ENCODE data around the gene MICAL2.

MICAL2 gene

DNA sequence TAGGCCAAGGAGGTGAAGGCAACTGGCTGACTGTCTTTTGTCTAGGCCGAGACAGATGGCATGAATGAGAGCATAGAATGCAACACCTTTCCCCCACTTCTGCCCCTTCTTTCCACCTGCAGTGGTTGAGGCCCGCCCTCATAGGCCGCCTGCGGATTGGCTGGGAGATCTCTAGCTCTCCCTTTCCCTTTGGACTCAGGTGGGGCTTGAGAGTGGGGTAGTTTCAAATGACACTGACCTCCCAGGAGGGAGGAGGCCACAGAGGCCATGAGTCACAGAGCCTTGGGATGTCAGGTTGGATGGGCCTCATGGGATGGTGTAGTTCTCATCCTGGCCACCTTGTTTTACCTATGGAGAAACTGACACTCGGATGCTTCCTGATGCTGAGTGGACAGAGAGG is 9.1 kb downstream of the MICAL2 start:
- TF ChIP-seq JUND (IDR thresholded peaks at IDR 0.05; ENCODE audit: low read depth), result no peak
- no peak for DNase-seq (ENCODE audit: low read depth in 1 of 2, low spot score in 1 of 2)
- in situ Hi-C loops (cut with HindIII; ENCODE audit: low pct_unique_long_range_greater_than_20kb, low sequenced_read_pairs), result no loop called here

DNA sequence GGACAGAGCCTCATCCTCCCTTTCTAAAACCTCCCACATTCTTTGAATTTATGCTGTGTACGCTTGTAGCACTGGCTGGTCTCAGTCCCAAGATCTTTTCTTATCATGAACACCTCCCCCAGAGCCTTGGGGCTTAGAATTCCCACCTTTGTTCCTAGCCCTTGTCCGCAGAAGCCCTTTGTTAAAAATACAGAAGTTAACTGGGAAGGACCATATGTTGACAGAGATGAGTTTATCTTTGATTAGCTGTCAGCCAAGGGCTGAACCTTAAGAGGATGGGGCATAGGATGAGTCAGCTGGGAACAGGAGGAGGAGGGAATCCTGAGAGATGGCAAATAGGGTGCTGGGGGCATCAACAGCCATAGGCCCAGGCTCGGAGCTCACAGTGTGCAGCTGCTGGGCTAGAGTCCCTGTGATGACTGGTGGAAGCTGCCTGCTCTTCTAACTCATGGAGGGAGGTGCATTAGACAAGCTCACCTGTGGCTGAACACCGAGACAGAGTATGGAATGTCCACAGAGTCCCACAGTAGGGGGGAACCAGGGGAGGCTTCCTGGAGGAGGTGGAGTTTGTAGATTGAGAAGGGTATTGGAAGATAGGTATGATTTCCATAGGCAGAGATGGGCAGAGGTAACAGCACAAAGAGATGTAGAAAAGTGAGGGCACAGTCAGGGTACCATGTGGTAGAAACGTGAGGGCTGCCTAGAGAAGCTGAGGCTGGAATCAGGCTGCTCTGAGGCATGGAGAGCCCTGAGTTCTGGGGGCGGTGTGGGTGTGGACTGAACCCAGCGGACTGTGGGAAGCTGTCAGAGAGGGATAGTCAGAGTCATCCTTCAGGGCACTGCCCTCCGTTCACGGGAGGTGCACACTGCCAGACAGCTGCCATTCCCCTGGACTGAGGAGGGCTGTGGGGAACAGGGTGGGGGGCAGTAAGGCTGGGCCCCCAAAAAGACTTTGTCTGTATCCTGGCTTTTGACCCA is 9.9 kb downstream of the MICAL2 start:
- no peak for TF ChIP-seq JUND (IDR thresholded peaks at IDR 0.05; ENCODE audit: low read depth)
- DNase-seq (ENCODE audit: low read depth in 1 of 2, low spot score in 1 of 2), result no peak
- in situ Hi-C loops (cut with HindIII; ENCODE audit: low pct_unique_long_range_greater_than_20kb, low sequenced_read_pairs), result no loop called here

DNA sequence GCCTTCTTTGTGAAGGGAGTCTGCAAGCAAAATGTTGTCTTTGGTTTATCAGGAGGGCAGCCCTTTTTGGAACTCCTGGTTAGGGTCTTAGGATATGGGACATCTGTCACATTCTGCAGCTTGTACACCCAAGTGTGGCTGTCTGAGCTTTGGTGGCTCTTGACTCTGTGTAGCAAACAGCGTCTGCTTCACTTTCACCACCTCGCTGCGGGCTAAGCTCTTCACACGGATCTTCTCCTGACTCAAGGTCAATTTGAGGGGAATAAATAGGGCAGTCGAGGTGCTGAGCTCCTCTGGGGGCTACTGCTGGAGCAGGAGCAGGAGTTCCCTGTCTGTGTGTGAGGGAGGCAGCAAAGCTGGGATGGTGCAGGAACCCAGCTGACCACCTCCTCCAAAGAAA is 10.6 kb downstream of the MICAL2 start:
- in situ Hi-C loops (cut with HindIII; ENCODE audit: low pct_unique_long_range_greater_than_20kb, low sequenced_read_pairs), result no loop called here
- TF ChIP-seq JUND (IDR thresholded peaks at IDR 0.05; ENCODE audit: low read depth), result no peak
- DNase-seq (ENCODE audit: low read depth in 1 of 2, low spot score in 1 of 2), result no peak

DNA sequence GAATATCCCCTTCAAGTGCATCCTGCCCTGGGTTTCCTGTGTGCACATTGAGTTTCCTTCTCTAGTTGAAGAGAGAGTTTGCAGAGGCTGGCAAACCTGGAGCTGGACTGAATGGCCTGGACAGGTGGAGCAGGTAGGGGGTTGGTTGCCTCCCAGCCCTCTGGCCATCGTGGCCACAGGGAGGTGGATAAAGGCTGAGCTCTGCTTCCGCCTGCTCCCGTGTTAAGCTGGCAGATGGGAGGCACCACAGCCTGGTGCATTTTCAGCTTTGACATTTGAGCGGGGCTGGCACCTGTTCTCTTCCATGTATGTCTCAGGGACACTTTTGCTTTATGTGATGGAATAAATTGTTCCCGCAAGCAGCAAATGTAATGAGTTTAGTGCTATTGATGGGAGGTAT is 11.1 kb downstream of the MICAL2 start:
- in situ Hi-C loops (cut with HindIII; ENCODE audit: low pct_unique_long_range_greater_than_20kb, low sequenced_read_pairs), result no loop called here
- TF ChIP-seq JUND (IDR thresholded peaks at IDR 0.05; ENCODE audit: low read depth), result no peak
- DNase-seq (ENCODE audit: low read depth in 1 of 2, low spot score in 1 of 2), result no peak

DNA sequence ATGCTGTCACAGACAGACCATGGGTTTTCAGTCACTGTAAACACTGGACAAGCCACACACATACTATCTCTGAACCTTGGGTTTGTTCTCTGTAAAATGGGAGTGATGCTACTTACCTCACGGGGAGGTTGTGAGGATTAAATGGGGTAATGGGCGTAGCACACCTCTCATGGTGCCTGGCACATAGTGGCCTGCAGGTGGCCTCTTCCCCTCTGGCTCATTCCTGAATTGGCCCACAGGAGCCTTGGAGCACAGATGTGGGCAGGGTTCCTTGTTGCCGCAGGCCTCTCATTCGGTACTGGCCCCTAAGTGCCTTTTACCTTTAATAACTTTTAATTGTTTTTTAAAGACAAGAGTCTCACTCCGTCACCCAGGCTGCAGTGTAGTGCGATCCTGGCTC is 11.7 kb downstream of the MICAL2 start:
- TF ChIP-seq JUND (IDR thresholded peaks at IDR 0.05; ENCODE audit: low read depth), result no peak
- in situ Hi-C loops (cut with HindIII; ENCODE audit: low pct_unique_long_range_greater_than_20kb, low sequenced_read_pairs), result no loop called here
- DNase-seq (ENCODE audit: low read depth in 1 of 2, low spot score in 1 of 2), result peak in 1 of 2 experiments; percentile 51

DNA sequence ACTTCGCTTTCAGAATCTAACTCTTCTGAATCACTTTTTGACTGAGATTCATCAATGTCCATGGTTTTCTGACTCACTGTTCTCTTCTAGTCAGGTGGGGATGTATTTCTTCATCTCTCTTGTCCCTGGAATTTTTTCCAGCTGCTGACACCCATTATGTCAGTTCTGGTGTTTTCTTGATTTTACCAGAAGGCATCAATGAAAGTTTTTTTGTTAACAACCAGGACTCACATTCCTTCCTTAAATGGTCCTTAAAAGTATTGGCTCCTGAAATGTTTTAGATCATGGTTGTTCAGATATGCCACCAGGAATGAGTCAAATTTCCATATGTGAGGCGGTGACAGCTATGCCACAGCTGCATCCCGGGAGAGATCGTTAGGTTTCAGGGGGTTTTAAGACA is 12.9 kb downstream of the MICAL2 start:
- DNase-seq (ENCODE audit: low read depth in 1 of 2, low spot score in 1 of 2), result no peak
- no peak for TF ChIP-seq JUND (IDR thresholded peaks at IDR 0.05; ENCODE audit: low read depth)
- in situ Hi-C loops (cut with HindIII; ENCODE audit: low pct_unique_long_range_greater_than_20kb, low sequenced_read_pairs), result no loop called here

DNA sequence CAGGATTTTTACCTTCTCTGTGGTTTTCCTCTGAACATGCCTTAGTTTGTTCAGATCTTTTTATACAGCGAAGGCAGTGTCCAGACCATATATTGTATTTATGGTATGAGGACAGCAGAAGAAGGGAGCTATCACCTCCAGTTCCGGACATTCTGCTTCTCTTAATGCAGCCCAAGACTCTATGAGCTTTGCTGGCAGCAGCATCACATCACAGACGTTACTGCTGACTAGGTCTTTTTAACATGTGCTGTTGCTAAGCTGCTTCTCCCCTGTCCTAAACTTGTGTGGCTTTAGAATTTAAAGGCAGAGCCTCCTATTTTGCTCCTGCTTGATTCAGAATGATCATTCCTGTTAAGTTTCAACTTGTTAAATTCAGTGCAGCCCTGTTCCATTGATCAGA is 13.4 kb downstream of the MICAL2 start:
- in situ Hi-C loops (cut with HindIII; ENCODE audit: low pct_unique_long_range_greater_than_20kb, low sequenced_read_pairs), result no loop called here
- TF ChIP-seq JUND (IDR thresholded peaks at IDR 0.05; ENCODE audit: low read depth), result no peak
- no peak for DNase-seq (ENCODE audit: low read depth in 1 of 2, low spot score in 1 of 2)

DNA sequence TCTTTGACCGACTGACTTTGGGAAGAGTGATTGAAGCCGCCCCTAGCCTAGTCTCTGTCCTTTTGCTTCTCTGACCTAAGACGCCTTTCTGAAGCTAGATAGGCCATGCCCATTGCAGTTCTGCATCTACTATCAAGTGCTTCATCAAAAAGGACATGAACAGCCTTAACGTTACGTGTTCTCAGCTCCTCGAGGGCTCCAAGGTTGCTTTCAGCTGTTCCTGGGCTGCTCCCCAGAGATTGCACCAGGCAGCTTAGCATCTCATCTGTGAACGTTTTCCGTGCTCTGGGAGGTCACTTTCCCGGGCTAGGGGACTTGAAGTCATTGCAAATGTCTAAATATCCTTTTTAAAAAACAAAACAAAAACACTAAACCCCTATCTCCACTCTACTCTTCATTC is 13.9 kb downstream of the MICAL2 start:
- no peak for DNase-seq (ENCODE audit: low read depth in 1 of 2, low spot score in 1 of 2)
- TF ChIP-seq JUND (IDR thresholded peaks at IDR 0.05; ENCODE audit: low read depth), result no peak
- in situ Hi-C loops (cut with HindIII; ENCODE audit: low pct_unique_long_range_greater_than_20kb, low sequenced_read_pairs), result no loop called here

DNA sequence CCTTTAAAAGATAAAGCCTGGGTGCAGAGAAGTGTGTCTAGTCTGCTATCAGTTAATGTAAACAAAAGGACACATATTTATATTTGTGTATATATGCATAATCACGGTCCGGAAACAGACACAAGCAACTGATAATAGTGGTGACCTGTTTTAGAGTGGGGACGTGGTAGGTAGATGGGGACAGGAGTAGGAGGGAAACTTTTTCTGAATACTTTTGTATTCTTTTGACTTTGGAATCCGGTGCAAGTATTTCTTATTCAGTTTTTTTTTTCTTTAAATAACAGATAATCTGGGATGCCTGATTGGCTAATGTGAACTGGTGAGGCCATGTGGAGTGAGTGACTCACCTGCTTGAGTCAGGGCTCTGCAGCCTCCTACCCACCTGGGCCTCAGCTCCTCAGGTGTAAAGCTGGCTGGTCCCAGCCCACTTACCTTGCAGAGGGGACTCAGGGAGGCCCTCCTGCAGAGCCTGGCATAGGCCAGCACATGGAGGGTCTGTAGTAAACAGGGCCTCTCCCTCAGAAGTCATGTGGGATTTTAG is 15.3 kb downstream of the MICAL2 start:
- DNase-seq (ENCODE audit: low read depth in 1 of 2, low spot score in 1 of 2), result no peak
- no peak for TF ChIP-seq JUND (IDR thresholded peaks at IDR 0.05; ENCODE audit: low read depth)
- in situ Hi-C loops (cut with HindIII; ENCODE audit: low pct_unique_long_range_greater_than_20kb, low sequenced_read_pairs), result no loop called here

DNA sequence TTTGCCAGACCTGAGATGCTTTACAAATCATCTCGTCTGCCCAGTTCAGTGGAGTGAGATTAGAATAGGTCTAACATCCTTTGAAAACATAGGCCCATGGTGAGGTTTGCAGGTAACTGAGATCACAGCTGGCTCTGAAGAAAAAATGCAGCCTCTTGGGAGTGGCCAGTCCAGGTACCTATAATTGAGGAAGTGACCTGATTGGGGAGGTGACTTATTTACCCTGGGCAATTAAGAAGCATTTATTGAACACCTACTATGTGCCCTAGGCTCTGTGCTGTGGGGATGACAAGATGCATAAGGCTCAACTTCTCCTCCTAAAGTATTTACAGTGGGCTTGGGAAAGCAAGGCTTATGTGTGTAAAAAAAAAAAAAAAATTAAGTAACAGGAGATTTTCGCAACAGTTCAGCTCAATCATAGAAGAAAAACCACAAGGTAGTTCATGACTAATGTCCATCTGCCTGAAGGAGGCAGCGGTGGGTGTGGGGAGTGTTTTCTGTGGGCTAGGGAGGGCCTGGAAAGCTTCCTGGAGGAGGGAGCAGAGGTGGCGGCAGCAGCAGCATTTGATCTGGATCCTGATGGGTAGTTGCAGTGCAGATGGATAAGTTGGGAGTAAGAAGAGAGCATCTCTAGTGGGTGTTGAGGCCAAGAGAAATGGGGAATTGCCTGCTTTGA is 16.1 kb downstream of the MICAL2 start:
- DNase-seq (ENCODE audit: low read depth in 1 of 2, low spot score in 1 of 2), result no peak
- no peak for TF ChIP-seq JUND (IDR thresholded peaks at IDR 0.05; ENCODE audit: low read depth)
- in situ Hi-C loops (cut with HindIII; ENCODE audit: low pct_unique_long_range_greater_than_20kb, low sequenced_read_pairs), result no loop called here

DNA sequence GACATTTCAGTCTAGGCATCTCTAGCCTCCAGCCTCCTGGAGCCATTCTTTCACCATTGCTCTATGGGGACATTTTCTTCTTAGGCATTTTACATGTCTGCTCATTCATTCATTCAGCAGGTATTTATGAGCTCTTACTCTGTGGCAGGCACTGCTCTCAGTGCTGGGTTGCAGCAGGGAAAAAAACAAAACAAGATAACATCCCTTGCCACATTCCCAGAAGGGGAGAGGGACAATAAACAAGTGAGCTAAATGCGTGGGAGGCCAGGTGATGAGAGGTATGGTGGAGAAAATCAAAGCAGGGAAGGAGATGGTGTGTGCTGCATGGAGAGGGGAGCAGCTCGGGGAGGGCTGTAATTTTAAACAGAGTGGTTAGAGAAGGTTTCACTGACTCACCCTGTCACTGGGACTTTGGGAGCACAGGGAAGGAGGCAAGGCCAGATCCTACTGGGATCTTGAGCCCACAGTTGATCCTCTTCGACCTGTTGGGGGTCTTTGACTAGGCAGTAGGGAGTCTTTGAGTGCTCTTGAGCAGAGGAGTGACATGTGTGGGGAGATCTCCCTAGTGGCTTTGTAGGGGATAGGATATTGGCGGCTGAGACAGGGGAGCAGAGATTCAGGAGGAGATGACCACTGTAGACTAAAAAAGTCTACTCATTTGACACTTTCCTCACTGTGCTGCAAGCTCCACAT is 17.0 kb downstream of the MICAL2 start:
- in situ Hi-C loops (cut with HindIII; ENCODE audit: low pct_unique_long_range_greater_than_20kb, low sequenced_read_pairs), result no loop called here
- DNase-seq (ENCODE audit: low read depth in 1 of 2, low spot score in 1 of 2), result no peak
- no peak for TF ChIP-seq JUND (IDR thresholded peaks at IDR 0.05; ENCODE audit: low read depth)

DNA sequence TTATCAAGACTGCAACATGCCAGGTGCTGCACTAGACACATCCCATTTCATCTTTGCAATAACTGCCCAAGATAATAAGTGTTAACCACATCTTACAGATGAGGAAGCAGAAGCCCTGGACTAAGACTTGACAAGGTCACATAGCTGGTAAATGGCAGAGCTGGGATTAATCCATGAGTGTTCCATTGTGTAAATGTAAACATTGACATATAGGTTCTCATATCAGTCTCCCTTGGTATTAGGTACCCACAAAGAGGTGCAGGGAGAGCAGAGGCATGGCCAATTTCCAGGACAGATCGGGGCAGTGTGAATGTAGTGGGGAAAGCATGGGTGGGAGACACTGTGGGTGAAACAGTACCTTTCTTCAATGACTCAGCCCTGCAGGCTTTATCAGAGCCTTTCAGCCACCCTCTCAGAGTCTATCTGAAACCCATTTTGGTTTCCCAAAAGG is 17.9 kb downstream of the MICAL2 start:
- in situ Hi-C loops (cut with HindIII; ENCODE audit: low pct_unique_long_range_greater_than_20kb, low sequenced_read_pairs), result no loop called here
- no peak for DNase-seq (ENCODE audit: low read depth in 1 of 2, low spot score in 1 of 2)
- TF ChIP-seq JUND (IDR thresholded peaks at IDR 0.05; ENCODE audit: low read depth), result no peak

Measured in T47D (cell line).